HCT116 (cell line): Measurements from ENCODE around the gene EPGN. TPM values are rescaled to one million over a fixed set of nuclear protein-coding genes. Genes with fewer than 3 reads are reported as not detected.

ENCODE experiments used
- ATAC-seq: fragments of 200-7000 bp; cut with Tn5 transposase; 2 replicates; pipeline ENCODE4 v1.9.1; 2020; ENCODE audit warnings: mild to moderate bottlenecking, moderate library complexity
- BruUV-seq: library from RNA; stranded (reverse); fragments of 400-500 nt; replicated peaks from 2 replicates; lab custom pipeline; 2021; lab: Mats Ljungman, UMichigan
- CTCF ChIA-PET: fragments of 300-600 bp; sonication (Branson Sonifier 250); formaldehyde crosslinking; loops from one replicate; lab custom pipeline; 2021; ENCODE audit warnings: antibody characterized with exemption; lab: Charles Lee
- POLR2A ChIA-PET: fragments of 300-600, 350-600 bp; sonication (Branson Sonifier 250); formaldehyde crosslinking; loops from one replicate; lab custom pipeline; 2021; ENCODE audit warnings: antibody characterized with exemption; lab: Charles Lee
- RAD21 ChIA-PET, 2 experiments: fragments of 300-600 bp; sonication (Branson Sonifier 250); formaldehyde crosslinking; loops; one replicate each; lab custom pipeline; 2023; ENCODE audit warnings: low total read pairs in 2 of 2; ENCODE audit not compliant: uncharacterized antibody in 2 of 2, unreplicated experiment in 2 of 2, low non-redundant PET in 1 of 2; lab: Charles Lee
- DNase-seq: peaks from one replicate; pipeline ENCODE4 v3.0.0-alpha.2; 2010; ENCODE audit warnings: low read depth, low spot score
- H2AFZ ChIP-seq: fragments of 200-600 bp; shearing (Covaris generic), sonication (generic); 2 replicates; pipeline ENCODE4 v1.6.1; 2017; ENCODE audit warnings: low read depth, mixed run types, mixed read lengths, antibody characterized with exemption, low read length; ENCODE audit not compliant: poor library complexity, severe bottlenecking
- H3K27ac ChIP-seq: 2 replicates; pipeline ENCODE4 v1.5.1; 2012; ENCODE audit warnings: low read depth, low read length
- H3K27me3 ChIP-seq: fragments of 200-600 bp; sonication (generic); 2 replicates; pipeline ENCODE4 v1.6.1; 2016; ENCODE audit warnings: mixed run types, low read length, mixed read lengths; ENCODE audit not compliant: insufficient read depth
- H3K36me3 ChIP-seq, 2 experiments: fragments of 200-500 bp in 1 of 2; fragments of 200-600 bp in 1 of 2; sonication (Bioruptor generic) in 1 of 2; sonication (generic) in 1 of 2; 2 replicates each; pipeline versions ENCODE4 v1.5.1 to v1.6.1; 2014 to 2016; ENCODE audit warnings: low read length in 2 of 2, inconsistent platforms in 1 of 2, mixed read lengths in 1 of 2, mixed run types in 1 of 2; ENCODE audit not compliant: insufficient read depth in 2 of 2, control insufficient read depth in 1 of 2
- H3K4me1 ChIP-seq, 2 experiments: fragments of 200-600 bp in 1 of 2; sonication (generic) in 1 of 2; 2 replicates each; pipeline versions ENCODE4 v1.5.1 to v1.6.1; 2012 to 2017; ENCODE audit warnings: low read length in 2 of 2, inconsistent platforms in 1 of 2, mild to moderate bottlenecking in 1 of 2, mixed read lengths in 1 of 2, mixed run types in 1 of 2, moderate library complexity in 1 of 2; ENCODE audit not compliant: insufficient read depth in 2 of 2, control insufficient read depth in 1 of 2
- H3K4me2 ChIP-seq: fragments of 200-600 bp; sonication (generic); 2 replicates; pipeline ENCODE4 v1.6.1; 2017; ENCODE audit warnings: mixed run types, low read length, mixed read lengths
- H3K4me3 ChIP-seq, 2 experiments: fragments of 200-600 bp in 1 of 2; sonication (generic) in 1 of 2; replicated peaks in 1 of 2; 2 replicates each; pipeline ENCODE4 v1.5.1; 2011 to 2016; ENCODE audit warnings: low read length in 2 of 2, control low read depth in 1 of 2, low read depth in 1 of 2, mild to moderate bottlenecking in 1 of 2, mixed read lengths in 1 of 2, mixed run types in 1 of 2
- H3K79me2 ChIP-seq: fragments of 200-600 bp; sonication (generic); 2 replicates; pipeline ENCODE4 v1.6.1; 2017; ENCODE audit warnings: mild to moderate bottlenecking, mixed run types, low read length, moderate library complexity, mixed read lengths; ENCODE audit not compliant: insufficient read depth
- H3K9ac ChIP-seq: fragments of 200-600 bp; sonication (generic); 2 replicates; pipeline ENCODE4 v1.6.1; 2016; ENCODE audit warnings: low read length, mixed read lengths
- H3K9me2 ChIP-seq: fragments of 200-600 bp; sonication (generic), shearing (Covaris generic); 2 replicates; pipeline ENCODE4 v1.6.1; 2017; ENCODE audit warnings: mixed run types, mild to moderate bottlenecking, moderate library complexity; ENCODE audit not compliant: insufficient read depth
- H3K9me3 ChIP-seq, 2 experiments: fragments of 200-500 bp in 1 of 2; fragments of 200-600 bp in 1 of 2; sonication (Bioruptor generic) in 1 of 2; sonication (generic) in 1 of 2; 2 replicates each; pipeline ENCODE4 v1.6.1; 2014 to 2017; ENCODE audit warnings: low read length in 2 of 2, mixed read lengths in 2 of 2, inconsistent platforms in 1 of 2, low read depth in 1 of 2, mild to moderate bottlenecking in 1 of 2, mixed run types in 1 of 2, moderate library complexity in 1 of 2; ENCODE audit not compliant: control insufficient read depth in 1 of 2, insufficient read depth in 1 of 2
- H4K20me1 ChIP-seq: fragments of 200-600 bp; sonication (generic), shearing (Covaris generic); 2 replicates; pipeline ENCODE4 v1.6.1; 2017; ENCODE audit warnings: mixed run types, mild to moderate bottlenecking, moderate library complexity; ENCODE audit not compliant: insufficient read depth
- CEBPB ChIP-seq: IDR thresholded peaks from 2 replicates; pipeline ENCODE4 v1.6.1; 2012; ENCODE audit warnings: low read depth
- EGR1 ChIP-seq: IDR thresholded peaks from 2 replicates; pipeline ENCODE4 v1.6.1; 2012; ENCODE audit warnings: low read depth
- EZH2 ChIP-seq: fragments of 200-600 bp; sonication (generic); IDR thresholded peaks from 2 replicates; pipeline ENCODE4 v1.6.1; 2017; ENCODE audit warnings: antibody characterized with exemption, mixed run types
- EZH2phosphoT487 ChIP-seq: fragments of 200-600 bp; IDR thresholded peaks from 2 replicates; pipeline ENCODE4 v1.6.1; 2018; ENCODE audit warnings: antibody characterized with exemption, borderline replicate concordance
- FOSL1 ChIP-seq: IDR thresholded peaks from 2 replicates; pipeline ENCODE4 v1.6.1; 2012; ENCODE audit warnings: low read depth
- JUND ChIP-seq: IDR thresholded peaks from 2 replicates; pipeline ENCODE4 v1.6.1; 2012
- POLR2A ChIP-seq: IDR thresholded peaks from 2 replicates; pipeline ENCODE4 v1.7.0; 2011; ENCODE audit warnings: borderline replicate concordance; ENCODE audit not compliant: insufficient read depth, insufficient read length; ENCODE audit errors: extremely low read depth
- SIN3A ChIP-seq: IDR thresholded peaks from 2 replicates; pipeline ENCODE4 v1.6.1; 2012; ENCODE audit warnings: low read depth
- SRF ChIP-seq: IDR thresholded peaks from 2 replicates; pipeline ENCODE4 v1.6.1; 2012; ENCODE audit warnings: low read depth
- YY1 ChIP-seq: IDR thresholded peaks from 2 replicates; pipeline ENCODE4 v1.6.1; 2011; ENCODE audit warnings: low read length, low read depth, moderate library complexity, mild to moderate bottlenecking; ENCODE audit not compliant: insufficient replicate concordance; ENCODE audit errors: extremely low read depth
- intact Hi-C: fragments of 100-400 bp; cut with micrococcal nuclease; formaldehyde crosslinking; loops from 2 replicates; pipeline ENCODE4 v1.10.0; 2022
- total RNA-seq: library from RNA; stranded (reverse); gene quantifications from one replicate; pipeline ENCODE4 v1.2.1, GENCODE V29; 2021; ENCODE audit not compliant: unreplicated experiment
- TF ChIP-seq, protein P1 (sequence below): IDR thresholded peaks from 2 replicates; pipeline ENCODE4 v1.6.1; 2012
- TF ChIP-seq, protein P2 (sequence below): IDR thresholded peaks from 2 replicates; pipeline ENCODE4 v1.6.1; 2012; ENCODE audit warnings: low read depth

EPGN gene
- total RNA-seq, 1 experiment from 2014 or later = 1.5 TPM

DNA sequence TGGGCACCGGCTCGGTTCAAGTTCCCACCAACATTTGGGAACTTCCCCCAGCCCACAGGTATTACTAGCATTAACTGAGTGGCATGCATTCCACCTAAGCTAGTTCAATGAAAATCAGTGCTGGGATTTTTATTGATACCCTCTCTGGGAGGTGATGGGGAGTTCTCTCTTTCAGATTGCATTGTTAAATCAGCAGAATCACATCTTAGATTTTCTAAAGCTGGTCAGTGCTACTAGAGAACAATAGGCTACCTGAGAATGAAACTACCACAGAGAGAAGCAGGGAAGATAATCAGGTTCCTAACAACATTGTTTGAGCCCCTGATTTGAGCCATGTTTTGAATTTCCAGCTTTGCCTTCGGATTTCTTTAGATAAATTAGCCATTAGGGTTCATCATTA lies 16.0 kb downstream of the EPGN start:
- Histone ChIP-seq H3K79me2 (peaks cover 7% of the 10 kb centered on the region; the same call in 1 of the 2 replicates), H3K4me2 (no peak overlapping the region), H3K9me3 (no peaks in the 10 kb centered on the region), H3K36me3 (no peaks in the 10 kb centered on the region), H2AFZ (no peak overlapping the region), H3K27ac (no peak overlapping the region), H3K9me2 (no peaks in the 10 kb centered on the region; the same call in 1 of the 2 replicates), H4K20me1 (no peaks in the 10 kb centered on the region), H3K9ac (no peak overlapping the region), H3K4me1 (peaks cover 29 to 79% of the 10 kb centered on the region in 2 experiments), H3K27me3 (no peaks in the 10 kb centered on the region), H3K4me3 (no peak overlapping the region)
- ChIA-PET CTCF (interaction anchor here (0.9 kb wide), 1 partner anchor 12 kb away, joined by 3 read pairs; no protein-coding TSS in a partner anchor), POLR2A (interaction anchor here (1.3 kb wide), 1 partner anchor 341 kb away, joined by 4 read pairs; no protein-coding TSS in a partner anchor), RAD21 (no interaction called here)
- ATAC-seq (no peak), DNase-seq (no peak)
- intact Hi-C loops = loop anchor here (5.0 to 10.0 kb wide), 2 partner anchors 468 to 961 kb away; partner anchors contain the start of gene BTC
- no TSS peak for BruUV-seq
- no peak for TF ChIP-seq EGR1
- TF ChIP-seq, protein P1, sequence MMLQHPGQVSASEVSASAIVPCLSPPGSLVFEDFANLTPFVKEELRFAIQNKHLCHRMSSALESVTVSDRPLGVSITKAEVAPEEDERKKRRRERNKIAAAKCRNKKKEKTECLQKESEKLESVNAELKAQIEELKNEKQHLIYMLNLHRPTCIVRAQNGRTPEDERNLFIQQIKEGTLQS = no peak
- no peak for TF ChIP-seq CEBPB
- TF ChIP-seq SIN3A = no peak
- TF ChIP-seq FOSL1 = no peak
- no peak for TF ChIP-seq YY1
- TF ChIP-seq JUND = no peak
- TF ChIP-seq POLR2A = no peak
- TF ChIP-seq SRF = no peak
- TF ChIP-seq, protein P2, sequence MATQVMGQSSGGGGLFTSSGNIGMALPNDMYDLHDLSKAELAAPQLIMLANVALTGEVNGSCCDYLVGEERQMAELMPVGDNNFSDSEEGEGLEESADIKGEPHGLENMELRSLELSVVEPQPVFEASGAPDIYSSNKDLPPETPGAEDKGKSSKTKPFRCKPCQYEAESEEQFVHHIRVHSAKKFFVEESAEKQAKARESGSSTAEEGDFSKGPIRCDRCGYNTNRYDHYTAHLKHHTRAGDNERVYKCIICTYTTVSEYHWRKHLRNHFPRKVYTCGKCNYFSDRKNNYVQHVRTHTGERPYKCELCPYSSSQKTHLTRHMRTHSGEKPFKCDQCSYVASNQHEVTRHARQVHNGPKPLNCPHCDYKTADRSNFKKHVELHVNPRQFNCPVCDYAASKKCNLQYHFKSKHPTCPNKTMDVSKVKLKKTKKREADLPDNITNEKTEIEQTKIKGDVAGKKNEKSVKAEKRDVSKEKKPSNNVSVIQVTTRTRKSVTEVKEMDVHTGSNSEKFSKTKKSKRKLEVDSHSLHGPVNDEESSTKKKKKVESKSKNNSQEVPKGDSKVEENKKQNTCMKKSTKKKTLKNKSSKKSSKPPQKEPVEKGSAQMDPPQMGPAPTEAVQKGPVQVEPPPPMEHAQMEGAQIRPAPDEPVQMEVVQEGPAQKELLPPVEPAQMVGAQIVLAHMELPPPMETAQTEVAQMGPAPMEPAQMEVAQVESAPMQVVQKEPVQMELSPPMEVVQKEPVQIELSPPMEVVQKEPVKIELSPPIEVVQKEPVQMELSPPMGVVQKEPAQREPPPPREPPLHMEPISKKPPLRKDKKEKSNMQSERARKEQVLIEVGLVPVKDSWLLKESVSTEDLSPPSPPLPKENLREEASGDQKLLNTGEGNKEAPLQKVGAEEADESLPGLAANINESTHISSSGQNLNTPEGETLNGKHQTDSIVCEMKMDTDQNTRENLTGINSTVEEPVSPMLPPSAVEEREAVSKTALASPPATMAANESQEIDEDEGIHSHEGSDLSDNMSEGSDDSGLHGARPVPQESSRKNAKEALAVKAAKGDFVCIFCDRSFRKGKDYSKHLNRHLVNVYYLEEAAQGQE = no peak
- TF ChIP-seq EZH2 = no peak
- TF ChIP-seq EZH2phosphoT487 = no peak
